ENCODE results near the gene SUSD1.
"Not testable (repeated sequence)": the region's sequence is repeated elsewhere in the genome, so short reads cannot be mapped to it uniquely, and the experiment has no call there.

SUSD1 gene

GRCh38 chr9:112130997-112131396 lies 44.1 kb downstream of the SUSD1 start:
- H3K4me3 Mint-ChIP-seq, result no peak overlapping the region
- no peaks in the 10 kb centered on the region for H3K4me1 Mint-ChIP-seq (ENCODE audit: low read depth)
- peaks cover 77% of the 10 kb centered on the region for H3K36me3 Mint-ChIP-seq (ENCODE audit: low read depth)
- intact Hi-C loops (cut with micrococcal nuclease), result no loop called here
- no peaks in the 10 kb centered on the region for H3K9me3 Mint-ChIP-seq
- H3K27ac Mint-ChIP-seq, result no peak overlapping the region
- no peaks in the 10 kb centered on the region for H3K27me3 Mint-ChIP-seq

DNA sequence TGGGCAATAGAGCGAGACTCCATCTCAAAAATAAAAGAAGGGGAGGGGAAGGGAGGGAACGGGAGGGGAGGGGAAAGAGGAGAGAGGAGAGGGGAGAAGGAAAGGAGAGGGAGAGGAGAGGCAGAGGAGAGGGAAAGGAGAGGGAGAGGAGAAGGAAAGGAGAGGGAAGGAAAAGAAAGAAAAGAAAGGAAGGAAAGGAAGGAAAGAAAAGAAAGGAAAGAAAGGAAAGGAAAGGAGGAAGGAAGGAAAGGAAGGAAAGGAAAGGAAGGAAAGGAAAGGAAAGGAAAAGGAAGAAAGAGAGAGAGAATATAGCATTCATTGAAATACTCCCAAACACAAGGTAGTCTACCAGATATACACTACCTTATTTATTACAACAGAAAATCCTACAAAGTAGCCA lies 44.8 kb downstream of the SUSD1 start:
- no peaks in the 10 kb centered on the region for H3K27me3 Mint-ChIP-seq
- H3K27ac Mint-ChIP-seq, result no peak overlapping the region
- H3K36me3 Mint-ChIP-seq (ENCODE audit: low read depth), result peaks cover 76% of the 10 kb centered on the region
- H3K9me3 Mint-ChIP-seq, result no peaks in the 10 kb centered on the region
- no peaks in the 10 kb centered on the region for H3K4me1 Mint-ChIP-seq (ENCODE audit: low read depth)
- intact Hi-C loops (cut with micrococcal nuclease), result no loop called here
- H3K4me3 Mint-ChIP-seq, result no peak overlapping the region

GRCh38 chr9:112129246-112129645 lies 45.9 kb downstream of the SUSD1 start:
- no peaks in the 10 kb centered on the region for H3K27me3 Mint-ChIP-seq
- H3K9me3 Mint-ChIP-seq, result no peaks in the 10 kb centered on the region
- no peak overlapping the region for H3K27ac Mint-ChIP-seq
- no peak overlapping the region for H3K4me3 Mint-ChIP-seq
- intact Hi-C loops (cut with micrococcal nuclease), result no loop called here
- no peaks in the 10 kb centered on the region for H3K4me1 Mint-ChIP-seq (ENCODE audit: low read depth)
- peaks cover 72% of the 10 kb centered on the region for H3K36me3 Mint-ChIP-seq (ENCODE audit: low read depth)

DNA sequence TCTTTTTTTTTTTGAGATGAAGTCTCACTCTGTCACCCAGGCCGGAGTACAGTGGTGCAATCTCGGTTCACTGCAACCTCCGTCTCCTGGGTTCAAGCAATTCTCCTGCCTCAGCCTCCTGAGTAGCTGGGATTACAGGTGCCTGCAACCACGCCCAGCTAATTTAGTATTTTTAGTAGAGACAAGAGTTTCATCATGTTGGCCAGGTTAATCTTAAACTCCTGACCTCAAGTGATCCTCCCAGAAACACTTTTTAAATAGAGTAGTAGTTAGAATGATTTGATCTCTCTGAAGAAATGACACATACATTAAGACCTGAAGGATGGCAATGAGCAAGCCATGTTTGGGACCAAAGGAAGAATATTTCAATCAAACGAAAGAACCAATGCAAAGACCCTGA lies 46.7 kb downstream of the SUSD1 start:
- intact Hi-C loops (cut with micrococcal nuclease); H3K4me1 Mint-ChIP-seq (ENCODE audit: low read depth); H3K4me3 Mint-ChIP-seq; H3K9me3 Mint-ChIP-seq; H3K27me3 Mint-ChIP-seq; H3K27ac Mint-ChIP-seq: not testable (repeated sequence)
- H3K36me3 Mint-ChIP-seq (ENCODE audit: low read depth), result peaks cover 72% of the 10 kb centered on the region

GRCh38 chr9:112127281-112127680 lies 47.8 kb downstream of the SUSD1 start:
- no peaks in the 10 kb centered on the region for H3K4me1 Mint-ChIP-seq (ENCODE audit: low read depth)
- H3K9me3 Mint-ChIP-seq, result no peaks in the 10 kb centered on the region
- intact Hi-C loops (cut with micrococcal nuclease), result no loop called here
- peaks cover 72% of the 10 kb centered on the region for H3K36me3 Mint-ChIP-seq (ENCODE audit: low read depth)
- H3K27me3 Mint-ChIP-seq, result no peaks in the 10 kb centered on the region
- no peak overlapping the region for H3K4me3 Mint-ChIP-seq
- H3K27ac Mint-ChIP-seq, result no peak overlapping the region

DNA sequence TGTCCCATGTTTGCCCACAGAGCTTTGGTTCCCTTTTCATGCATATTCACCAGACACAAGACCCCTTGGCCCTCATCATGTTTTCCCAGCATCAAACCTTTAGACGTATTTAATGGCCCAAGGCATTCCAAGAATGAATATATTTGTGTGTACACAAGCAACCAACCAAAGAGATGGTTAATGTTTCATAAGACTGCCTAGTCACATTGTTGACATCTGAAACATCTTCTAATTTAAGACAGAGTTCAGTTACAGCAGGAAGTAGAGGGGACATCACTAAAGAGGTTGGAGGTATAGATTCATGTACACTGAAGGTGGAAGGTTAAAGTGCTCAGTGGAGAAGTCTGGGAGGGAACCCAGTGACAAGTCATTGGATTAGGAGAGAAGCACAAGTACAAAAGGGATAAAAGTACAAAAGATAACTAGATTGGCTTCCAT lies 49.1 kb downstream of the SUSD1 start:
- Mint-ChIP-seq H3K9me3 (no peaks in the 10 kb centered on the region), H3K36me3 (ENCODE audit: low read depth) (peaks cover 81% of the 10 kb centered on the region), H3K27me3 (no peaks in the 10 kb centered on the region), H3K27ac (no peak overlapping the region), H3K4me3 (no peak overlapping the region), H3K4me1 (ENCODE audit: low read depth) (no peaks in the 10 kb centered on the region)
- intact Hi-C loops (cut with micrococcal nuclease), result no loop called here

GRCh38 chr9:112124156-112124555 lies 50.9 kb downstream of the SUSD1 start:
- no peak overlapping the region for H3K27ac Mint-ChIP-seq
- intact Hi-C loops (cut with micrococcal nuclease), result no loop called here
- no peaks in the 10 kb centered on the region for H3K9me3 Mint-ChIP-seq
- H3K36me3 Mint-ChIP-seq (ENCODE audit: low read depth), result peaks cover 84% of the 10 kb centered on the region
- no peaks in the 10 kb centered on the region for H3K27me3 Mint-ChIP-seq
- no peaks in the 10 kb centered on the region for H3K4me1 Mint-ChIP-seq (ENCODE audit: low read depth)
- no peak overlapping the region for H3K4me3 Mint-ChIP-seq

- H3K4me3 Mint-ChIP-seq, result no peak overlapping the region
- intact Hi-C loops (cut with micrococcal nuclease), result no loop called here
- H3K27me3 Mint-ChIP-seq, result no peaks in the 10 kb centered on the region
- peaks cover 85% of the 10 kb centered on the region for H3K36me3 Mint-ChIP-seq (ENCODE audit: low read depth)
- H3K4me1 Mint-ChIP-seq (ENCODE audit: low read depth), result peaks cover under 1% of the 10 kb centered on the region
- no peaks in the 10 kb centered on the region for H3K9me3 Mint-ChIP-seq
- H3K27ac Mint-ChIP-seq, result no peak overlapping the region
These were observed 53.5 kb downstream of the SUSD1 start for GRCh38 chr9:112121633-112122032.

GRCh38 chr9:112120439-112120925 lies 54.6 kb downstream of the SUSD1 start:
- intact Hi-C loops (cut with micrococcal nuclease), result no loop called here

GRCh38 chr9:112120030-112120341 lies 55.1 kb downstream of the SUSD1 start:
- no peak overlapping the region for H3K4me3 Mint-ChIP-seq
- intact Hi-C loops (cut with micrococcal nuclease), result no loop called here
- H3K36me3 Mint-ChIP-seq (ENCODE audit: low read depth), result peaks cover 90% of the 10 kb centered on the region

More at GRCh38 chr9:112120439-112120925, 54.6 kb downstream of the SUSD1 start:
- H3K4me1 Mint-ChIP-seq (ENCODE audit: low read depth), result peaks cover 9% of the 10 kb centered on the region
- H3K27ac Mint-ChIP-seq, result no peak overlapping the region
- H3K9me3 Mint-ChIP-seq, result no peaks in the 10 kb centered on the region
- H3K36me3 Mint-ChIP-seq (ENCODE audit: low read depth), result peaks cover 90% of the 10 kb centered on the region
- no peaks in the 10 kb centered on the region for H3K27me3 Mint-ChIP-seq
- no peak overlapping the region for H3K4me3 Mint-ChIP-seq

DNA sequence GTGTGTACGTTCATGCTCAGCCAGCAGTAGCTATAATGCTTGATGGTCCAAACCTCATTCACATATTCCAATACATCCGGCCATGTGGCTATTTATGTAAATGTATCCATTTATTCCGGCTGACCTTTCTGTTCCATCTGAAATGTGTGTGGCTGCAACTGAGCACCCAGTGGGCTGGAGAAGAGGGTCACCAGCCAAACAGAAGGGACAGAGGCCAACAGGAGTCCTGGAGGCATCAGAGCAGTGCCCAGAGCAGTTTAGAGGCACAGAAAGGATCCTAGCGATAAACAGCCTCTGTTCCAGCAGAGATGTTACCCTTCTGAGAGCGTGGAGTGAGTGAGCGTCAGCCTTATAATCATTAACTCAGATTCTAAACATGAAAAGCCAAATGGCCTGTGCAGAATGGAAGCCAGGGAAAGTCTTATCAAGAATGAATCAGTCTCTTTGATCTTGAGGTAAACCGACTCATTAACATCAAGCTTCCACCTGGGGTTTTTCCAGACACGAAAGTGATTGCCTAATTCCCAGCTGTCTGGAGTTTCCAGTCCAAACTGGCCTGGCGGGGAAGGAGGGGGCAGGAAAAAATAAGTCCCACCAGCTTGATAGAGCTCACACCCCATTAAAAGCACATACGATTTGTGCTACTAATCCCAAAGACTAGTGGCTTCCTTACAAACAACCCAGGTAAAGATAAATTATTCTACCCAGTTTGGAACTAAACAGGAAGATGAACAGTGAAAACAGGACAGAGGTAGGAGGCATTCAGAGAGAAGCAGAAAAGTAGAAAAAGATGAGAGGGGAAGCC lies 55.7 kb downstream of the SUSD1 start:
- H3K36me3 Mint-ChIP-seq (ENCODE audit: low read depth), result peaks cover 91% of the 10 kb centered on the region
- no peaks in the 10 kb centered on the region for H3K27me3 Mint-ChIP-seq
- no peak overlapping the region for H3K27ac Mint-ChIP-seq
- H3K9me3 Mint-ChIP-seq, result no peaks in the 10 kb centered on the region
- H3K4me1 Mint-ChIP-seq (ENCODE audit: low read depth), result peaks cover 13% of the 10 kb centered on the region
- intact Hi-C loops (cut with micrococcal nuclease), result no loop called here
- no peak overlapping the region for H3K4me3 Mint-ChIP-seq

More at GRCh38 chr9:112120030-112120341, 55.1 kb downstream of the SUSD1 start:
- Mint-ChIP-seq H3K4me1 (ENCODE audit: low read depth) (peaks cover 9% of the 10 kb centered on the region), H3K27ac (no peak overlapping the region), H3K27me3 (no peaks in the 10 kb centered on the region), H3K9me3 (no peaks in the 10 kb centered on the region)

- peaks cover 82% of the 10 kb centered on the region for H3K36me3 Mint-ChIP-seq (ENCODE audit: low read depth)
- H3K4me3 Mint-ChIP-seq, result no peak overlapping the region
- H3K27me3 Mint-ChIP-seq, result no peaks in the 10 kb centered on the region
- H3K4me1 Mint-ChIP-seq (ENCODE audit: low read depth), result peaks cover 15% of the 10 kb centered on the region
- no peaks in the 10 kb centered on the region for H3K9me3 Mint-ChIP-seq
- no peak overlapping the region for H3K27ac Mint-ChIP-seq
- intact Hi-C loops (cut with micrococcal nuclease), result no loop called here
These were observed 57.1 kb downstream of the SUSD1 start for GRCh38 chr9:112118009-112118408.

DNA sequence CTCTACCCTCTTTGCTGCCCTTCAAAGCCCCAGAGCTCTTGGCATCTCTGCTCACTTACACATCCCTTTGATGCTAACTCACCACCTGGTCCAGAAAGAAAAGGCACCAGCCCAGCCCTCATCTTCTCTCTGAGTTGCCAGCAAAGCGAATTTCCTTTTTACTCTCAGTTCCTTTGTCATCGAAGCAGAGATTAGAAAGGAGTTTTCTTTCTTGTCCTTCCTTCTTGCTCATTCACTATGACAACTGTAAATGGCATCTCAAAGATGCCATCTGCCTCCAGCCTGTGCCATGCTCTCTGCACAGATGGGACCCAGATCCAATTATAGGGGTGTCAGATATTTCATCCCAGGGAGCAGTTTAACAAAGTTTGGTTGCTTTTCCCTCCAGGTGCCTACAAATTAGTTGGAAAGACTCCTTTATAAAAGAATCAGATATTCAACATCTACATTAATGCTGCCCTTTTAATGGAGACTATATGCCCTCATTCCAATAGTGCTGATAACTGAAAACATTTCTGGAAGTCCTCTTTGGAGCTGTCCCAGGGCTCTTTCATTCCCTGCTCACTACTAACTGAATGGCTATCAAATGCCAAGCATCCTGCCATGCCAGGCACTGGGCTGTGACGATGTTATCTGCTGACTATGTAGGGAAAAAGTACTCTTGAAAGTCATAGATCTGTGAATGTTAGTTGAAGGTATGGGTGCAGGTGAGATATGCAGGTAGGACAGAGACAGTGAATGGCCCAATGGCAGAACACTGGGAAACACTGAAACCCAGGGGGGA lies 58.9 kb downstream of the SUSD1 start:
- Mint-ChIP-seq H3K4me3 (no peak overlapping the region), H3K4me1 (ENCODE audit: low read depth) (peaks cover 25% of the 10 kb centered on the region), H3K27me3 (no peaks in the 10 kb centered on the region), H3K9me3 (no peaks in the 10 kb centered on the region), H3K36me3 (ENCODE audit: low read depth) (peaks cover 82% of the 10 kb centered on the region), H3K27ac (no peak overlapping the region)
- intact Hi-C loops (cut with micrococcal nuclease), result no loop called here

GRCh38 chr9:112115109-112115508 lies 60.0 kb downstream of the SUSD1 start:
- H3K27me3 Mint-ChIP-seq, result no peaks in the 10 kb centered on the region
- intact Hi-C loops (cut with micrococcal nuclease), result no loop called here

More at GRCh38 chr9:112115109-112115508, 60.0 kb downstream of the SUSD1 start:
- Mint-ChIP-seq H3K4me3 (no peak overlapping the region), H3K9me3 (no peaks in the 10 kb centered on the region), H3K4me1 (ENCODE audit: low read depth) (peaks cover 35% of the 10 kb centered on the region), H3K27ac (no peak overlapping the region), H3K36me3 (ENCODE audit: low read depth) (peaks cover 85% of the 10 kb centered on the region)
